ENCODE results near the gene TAS2R30. TPM values are rescaled to one million over a fixed set of nuclear protein-coding genes. Genes with fewer than 3 reads are reported as not detected.
A peak's percentile ranks its signal among the peaks of the same experiment; 100 is the strongest.

TAS2R30 gene
- total RNA-seq, 1 experiment from 2014 or later = 0.74 TPM

GRCh38 chr12:11174022-11174421 lies 39.6 kb upstream of the TAS2R30 start:
- in situ Hi-C loops (cut with HindIII; ENCODE audit: low pct_unique_long_range_greater_than_20kb, low sequenced_read_pairs) = no loop called here
- Histone ChIP-seq H3K9me3 (ENCODE audit: control insufficient read depth, insufficient read depth, low read depth, low read length) (no peaks in the 10 kb centered on the region), H3K36me3 (ENCODE audit: control insufficient read depth, insufficient read depth, low read length) (peaks cover 5% of the 10 kb centered on the region), H3K4me3 (ENCODE audit: low read depth in 2 of 2, low read length in 2 of 2) (no peak overlapping the region), H3K27ac (ENCODE audit: low read length) (no peak overlapping the region), H3K4me1 (ENCODE audit: control insufficient read depth, insufficient read depth, low read length) (peaks cover 13% of the 10 kb centered on the region), H3K27me3 (ENCODE audit: control insufficient read depth, insufficient read depth, low read length) (no peaks in the 10 kb centered on the region)
- ChIA-PET CTCF (no interaction called here), POLR2A (no interaction called here)
- intact Hi-C loops (cut with micrococcal nuclease; ENCODE audit: unreplicated experiment) = no loop called here
- no peak for ATAC-seq
- no TSS peak for BruUV-seq (replicated peaks)
- DNase-seq (ENCODE audit: low read depth, low spot score) = no peak
- no peak for TF ChIP-seq CTCF (IDR thresholded peaks at IDR 0.05)
- no peak for TF ChIP-seq POLR2AphosphoS5 (IDR thresholded peaks at IDR 0.05; ENCODE audit: low read depth, low read length)
- TF ChIP-seq SIN3A (IDR thresholded peaks at IDR 0.05; ENCODE audit: borderline replicate concordance, insufficient read depth, low read depth, low read length) = no peak
- TF ChIP-seq, protein P1, sequence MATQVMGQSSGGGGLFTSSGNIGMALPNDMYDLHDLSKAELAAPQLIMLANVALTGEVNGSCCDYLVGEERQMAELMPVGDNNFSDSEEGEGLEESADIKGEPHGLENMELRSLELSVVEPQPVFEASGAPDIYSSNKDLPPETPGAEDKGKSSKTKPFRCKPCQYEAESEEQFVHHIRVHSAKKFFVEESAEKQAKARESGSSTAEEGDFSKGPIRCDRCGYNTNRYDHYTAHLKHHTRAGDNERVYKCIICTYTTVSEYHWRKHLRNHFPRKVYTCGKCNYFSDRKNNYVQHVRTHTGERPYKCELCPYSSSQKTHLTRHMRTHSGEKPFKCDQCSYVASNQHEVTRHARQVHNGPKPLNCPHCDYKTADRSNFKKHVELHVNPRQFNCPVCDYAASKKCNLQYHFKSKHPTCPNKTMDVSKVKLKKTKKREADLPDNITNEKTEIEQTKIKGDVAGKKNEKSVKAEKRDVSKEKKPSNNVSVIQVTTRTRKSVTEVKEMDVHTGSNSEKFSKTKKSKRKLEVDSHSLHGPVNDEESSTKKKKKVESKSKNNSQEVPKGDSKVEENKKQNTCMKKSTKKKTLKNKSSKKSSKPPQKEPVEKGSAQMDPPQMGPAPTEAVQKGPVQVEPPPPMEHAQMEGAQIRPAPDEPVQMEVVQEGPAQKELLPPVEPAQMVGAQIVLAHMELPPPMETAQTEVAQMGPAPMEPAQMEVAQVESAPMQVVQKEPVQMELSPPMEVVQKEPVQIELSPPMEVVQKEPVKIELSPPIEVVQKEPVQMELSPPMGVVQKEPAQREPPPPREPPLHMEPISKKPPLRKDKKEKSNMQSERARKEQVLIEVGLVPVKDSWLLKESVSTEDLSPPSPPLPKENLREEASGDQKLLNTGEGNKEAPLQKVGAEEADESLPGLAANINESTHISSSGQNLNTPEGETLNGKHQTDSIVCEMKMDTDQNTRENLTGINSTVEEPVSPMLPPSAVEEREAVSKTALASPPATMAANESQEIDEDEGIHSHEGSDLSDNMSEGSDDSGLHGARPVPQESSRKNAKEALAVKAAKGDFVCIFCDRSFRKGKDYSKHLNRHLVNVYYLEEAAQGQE (IDR thresholded peaks at IDR 0.05; ENCODE audit: insufficient read depth in 1 of 2, low read depth in 2 of 2, low read length in 1 of 2) = no peak
- no peak for TF ChIP-seq TCF7L2 (IDR thresholded peaks at IDR 0.05; ENCODE audit: low read depth, low read length)

GRCh38 chr12:11171969-11172675 lies 37.7 kb upstream of the TAS2R30 start:
- no peaks in the 10 kb centered on the region for H3K9me3 ChIP-seq (ENCODE audit: control insufficient read depth, insufficient read depth, low read depth, low read length)
- CTCF ChIA-PET = no interaction called here
- TF ChIP-seq TCF7L2 (IDR thresholded peaks at IDR 0.05; ENCODE audit: low read depth, low read length) (no peak), CTCF (IDR thresholded peaks at IDR 0.05) (no peak)
- TF ChIP-seq, protein P1 (IDR thresholded peaks at IDR 0.05; ENCODE audit: insufficient read depth in 1 of 2, low read depth in 2 of 2, low read length in 1 of 2) = no peak
- intact Hi-C loops (cut with micrococcal nuclease; ENCODE audit: unreplicated experiment) = no loop called here
- peak overlapping the region; percentile 92 for H3K27ac ChIP-seq (ENCODE audit: low read length)
- H3K27me3 ChIP-seq (ENCODE audit: control insufficient read depth, insufficient read depth, low read length) = no peaks in the 10 kb centered on the region
- peaks cover 17% of the 10 kb centered on the region for H3K4me1 ChIP-seq (ENCODE audit: control insufficient read depth, insufficient read depth, low read length)
- POLR2A ChIA-PET = no interaction called here
- ATAC-seq = no peak
- no peak for DNase-seq (ENCODE audit: low read depth, low spot score)
- in situ Hi-C loops (cut with HindIII; ENCODE audit: low pct_unique_long_range_greater_than_20kb, low sequenced_read_pairs) = no loop called here
- H3K36me3 ChIP-seq (ENCODE audit: control insufficient read depth, insufficient read depth, low read length) = peaks cover 8% of the 10 kb centered on the region
- peak overlapping the region; percentile 69 to 80 for H3K4me3 ChIP-seq (ENCODE audit: low read depth in 2 of 2, low read length in 2 of 2)
- BruUV-seq (replicated peaks) = TSS peak; percentile 92

All from Panc1 (cell line).